Adrenal gland (tissue), 5 donors: Measurements from ENCODE around the gene APBA1.

ENCODE experiments used
- POLR2A ChIP-seq, 2 donors: fragments of 450-650 bp; IDR thresholded peaks; one replicate each; pipeline ENCODE4 v1.6.1; 2017; ENCODE audit warnings: antibody characterized with exemption in 2 of 2, mild to moderate bottlenecking in 2 of 2, moderate library complexity in 1 of 2
- TF ChIP-seq, protein P1 (sequence below), 6 experiments: fragments of 450-650 bp in 4 of 6; fragments of 200-600 bp in 2 of 6; sonication (generic) in 1 of 6; IDR thresholded peaks; 1 replicate in 5 of 6; 2 replicates in 1 of 6; pipeline versions ENCODE4 v1.5.1 to v1.8.0; 2016 to 2021; ENCODE audit warnings: antibody characterized with exemption in 6 of 6, mild to moderate bottlenecking in 2 of 6, moderate library complexity in 1 of 6
- donor health status: DM: no; HTN: no; CAD: no.

DNA sequence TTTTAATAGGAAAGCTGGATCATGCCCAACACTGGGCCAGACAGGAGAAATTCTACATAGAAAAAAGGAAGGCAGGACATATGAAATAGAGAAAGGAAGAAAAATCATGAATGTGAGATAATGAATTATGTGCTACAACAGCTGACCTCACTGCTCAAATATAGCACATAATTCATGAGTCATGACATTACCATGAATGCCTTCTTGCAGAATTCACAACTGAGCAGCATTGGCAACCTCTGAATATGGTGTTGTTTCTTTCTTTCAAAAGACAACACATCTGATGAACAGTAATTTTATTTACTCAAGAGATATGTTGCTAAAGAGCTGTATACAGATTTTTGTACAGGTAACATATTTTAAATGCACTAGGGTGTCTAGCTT, 34.4 kb downstream of the APBA1 start:
- TF ChIP-seq, protein P1, sequence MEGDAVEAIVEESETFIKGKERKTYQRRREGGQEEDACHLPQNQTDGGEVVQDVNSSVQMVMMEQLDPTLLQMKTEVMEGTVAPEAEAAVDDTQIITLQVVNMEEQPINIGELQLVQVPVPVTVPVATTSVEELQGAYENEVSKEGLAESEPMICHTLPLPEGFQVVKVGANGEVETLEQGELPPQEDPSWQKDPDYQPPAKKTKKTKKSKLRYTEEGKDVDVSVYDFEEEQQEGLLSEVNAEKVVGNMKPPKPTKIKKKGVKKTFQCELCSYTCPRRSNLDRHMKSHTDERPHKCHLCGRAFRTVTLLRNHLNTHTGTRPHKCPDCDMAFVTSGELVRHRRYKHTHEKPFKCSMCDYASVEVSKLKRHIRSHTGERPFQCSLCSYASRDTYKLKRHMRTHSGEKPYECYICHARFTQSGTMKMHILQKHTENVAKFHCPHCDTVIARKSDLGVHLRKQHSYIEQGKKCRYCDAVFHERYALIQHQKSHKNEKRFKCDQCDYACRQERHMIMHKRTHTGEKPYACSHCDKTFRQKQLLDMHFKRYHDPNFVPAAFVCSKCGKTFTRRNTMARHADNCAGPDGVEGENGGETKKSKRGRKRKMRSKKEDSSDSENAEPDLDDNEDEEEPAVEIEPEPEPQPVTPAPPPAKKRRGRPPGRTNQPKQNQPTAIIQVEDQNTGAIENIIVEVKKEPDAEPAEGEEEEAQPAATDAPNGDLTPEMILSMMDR (IDR thresholded peaks at IDR 0.05): no peak
- no peak for TF ChIP-seq POLR2A (IDR thresholded peaks at IDR 0.05)
